Progenitor cell of endocrine pancreas (in vitro differentiated cells): Measurements from ENCODE around the gene SOD3. TPM values are rescaled to one million over a fixed set of nuclear protein-coding genes. Genes with fewer than 3 reads are reported as not detected.

Experiments used
- DNase-seq: peaks from one replicate; pipeline ENCODE4 v3.0.0; 2021; ENCODE audit warnings: low spot score; ENCODE audit not compliant: unreplicated experiment
- H3K27ac Mint-ChIP-seq: 2 replicates; pipeline ENCODE4 v1.8.0; 2021; ENCODE audit warnings: mild to moderate bottlenecking, moderate library complexity, mixed read lengths
- H3K27me3 Mint-ChIP-seq: 2 replicates; pipeline ENCODE4 v1.8.0; 2021; ENCODE audit warnings: mixed read lengths
- H3K36me3 Mint-ChIP-seq: 2 replicates; pipeline ENCODE4 v1.8.0; 2022; ENCODE audit warnings: mixed read lengths; ENCODE audit not compliant: insufficient read depth
- H3K4me1 Mint-ChIP-seq: 2 replicates; pipeline ENCODE4 v1.8.0; 2021; ENCODE audit warnings: low read depth, mixed read lengths
- H3K4me3 Mint-ChIP-seq: 2 replicates; pipeline ENCODE4 v1.8.0; 2021; ENCODE audit warnings: low read depth, mild to moderate bottlenecking, moderate library complexity, mixed read lengths
- H3K9me3 Mint-ChIP-seq: 2 replicates; pipeline ENCODE4 v1.8.0; 2021; ENCODE audit warnings: low read depth, mixed read lengths
- total RNA-seq: library from RNA; stranded (reverse); gene quantifications from 2 replicates; pipeline ENCODE4 v1.2.1, GENCODE V29; 2021
- TF ChIP-seq, protein P1 (sequence below): fragments of 200-600 bp; sonication (generic); IDR thresholded peaks from one replicate; pipeline ENCODE4 v1.5.0; 2021; ENCODE audit warnings: antibody characterized with exemption, mild to moderate bottlenecking; ENCODE audit not compliant: unreplicated experiment

SOD3 gene
- total RNA-seq, 1 donor from 2014 or later = 6.2 TPM

DNA sequence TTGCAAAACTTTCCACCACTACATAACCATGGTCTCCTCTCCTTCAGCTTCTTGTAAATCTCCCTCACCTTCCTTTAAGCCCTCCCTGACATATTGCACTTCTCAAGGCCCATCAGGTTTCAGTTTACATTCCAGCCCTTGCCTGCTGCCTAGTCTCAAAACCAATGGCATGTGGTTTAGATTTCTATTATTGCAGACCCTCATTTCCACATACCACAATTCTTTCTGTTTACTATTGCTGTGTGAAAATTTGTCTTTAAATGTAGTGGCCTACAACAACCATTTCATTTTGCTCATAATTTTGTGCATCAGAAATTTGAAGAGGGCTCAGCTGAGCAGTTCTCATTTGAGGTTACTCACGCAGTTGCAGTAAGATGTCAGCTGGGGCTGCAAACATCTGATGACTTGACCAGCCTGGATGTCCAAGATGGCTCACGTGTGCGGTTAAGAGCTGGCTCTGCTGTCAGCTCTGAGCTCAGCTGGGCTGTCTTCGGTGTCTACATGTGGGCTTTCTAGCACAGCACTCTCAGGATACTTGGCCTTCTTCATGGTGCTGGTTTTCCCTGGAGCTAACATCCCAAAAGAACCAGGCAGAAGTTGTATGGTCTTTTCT, 29.9 kb upstream of the SOD3 start:
- no peak overlapping the region for H3K27ac Mint-ChIP-seq
- no peaks in the 10 kb centered on the region for H3K9me3 Mint-ChIP-seq
- peaks cover 4% of the 10 kb centered on the region for H3K27me3 Mint-ChIP-seq

DNA sequence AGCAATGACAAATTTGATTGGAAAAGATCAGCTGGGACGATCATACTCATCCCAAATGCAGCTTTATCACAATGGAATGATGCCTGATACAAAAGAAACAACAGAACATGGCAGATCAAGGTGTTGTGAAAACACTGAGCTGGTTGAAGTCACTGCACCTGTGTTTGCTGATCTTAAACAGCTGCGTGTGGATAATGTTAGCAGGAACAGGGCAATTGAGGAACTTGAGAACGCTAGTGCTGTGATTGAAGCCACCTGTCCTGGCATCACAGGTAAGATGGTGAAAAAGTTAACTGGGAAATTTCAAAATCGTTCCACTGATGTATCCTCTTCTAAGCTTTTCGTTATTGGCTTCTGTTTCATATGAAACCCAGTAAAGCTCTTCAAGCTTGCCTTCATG, 27.4 kb upstream of the SOD3 start:
- H3K9me3 Mint-ChIP-seq = peaks cover 4% of the 10 kb centered on the region
- TF ChIP-seq, protein P1, sequence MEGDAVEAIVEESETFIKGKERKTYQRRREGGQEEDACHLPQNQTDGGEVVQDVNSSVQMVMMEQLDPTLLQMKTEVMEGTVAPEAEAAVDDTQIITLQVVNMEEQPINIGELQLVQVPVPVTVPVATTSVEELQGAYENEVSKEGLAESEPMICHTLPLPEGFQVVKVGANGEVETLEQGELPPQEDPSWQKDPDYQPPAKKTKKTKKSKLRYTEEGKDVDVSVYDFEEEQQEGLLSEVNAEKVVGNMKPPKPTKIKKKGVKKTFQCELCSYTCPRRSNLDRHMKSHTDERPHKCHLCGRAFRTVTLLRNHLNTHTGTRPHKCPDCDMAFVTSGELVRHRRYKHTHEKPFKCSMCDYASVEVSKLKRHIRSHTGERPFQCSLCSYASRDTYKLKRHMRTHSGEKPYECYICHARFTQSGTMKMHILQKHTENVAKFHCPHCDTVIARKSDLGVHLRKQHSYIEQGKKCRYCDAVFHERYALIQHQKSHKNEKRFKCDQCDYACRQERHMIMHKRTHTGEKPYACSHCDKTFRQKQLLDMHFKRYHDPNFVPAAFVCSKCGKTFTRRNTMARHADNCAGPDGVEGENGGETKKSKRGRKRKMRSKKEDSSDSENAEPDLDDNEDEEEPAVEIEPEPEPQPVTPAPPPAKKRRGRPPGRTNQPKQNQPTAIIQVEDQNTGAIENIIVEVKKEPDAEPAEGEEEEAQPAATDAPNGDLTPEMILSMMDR = no peak
- DNase-seq = no peak
- peaks cover 2% of the 10 kb centered on the region for H3K4me1 Mint-ChIP-seq
- no peak overlapping the region for H3K27ac Mint-ChIP-seq
- H3K4me3 Mint-ChIP-seq = no peak overlapping the region
- H3K36me3 Mint-ChIP-seq = no peaks in the 10 kb centered on the region
- peaks cover 8% of the 10 kb centered on the region for H3K27me3 Mint-ChIP-seq

More for the DNA sequence above, 29.9 kb upstream of the SOD3 start:
- H3K4me1 Mint-ChIP-seq = peaks cover 2% of the 10 kb centered on the region
- no peak for DNase-seq
- TF ChIP-seq, protein P1 = no peak
- no peak overlapping the region for H3K4me3 Mint-ChIP-seq
- no peaks in the 10 kb centered on the region for H3K36me3 Mint-ChIP-seq

DNA sequence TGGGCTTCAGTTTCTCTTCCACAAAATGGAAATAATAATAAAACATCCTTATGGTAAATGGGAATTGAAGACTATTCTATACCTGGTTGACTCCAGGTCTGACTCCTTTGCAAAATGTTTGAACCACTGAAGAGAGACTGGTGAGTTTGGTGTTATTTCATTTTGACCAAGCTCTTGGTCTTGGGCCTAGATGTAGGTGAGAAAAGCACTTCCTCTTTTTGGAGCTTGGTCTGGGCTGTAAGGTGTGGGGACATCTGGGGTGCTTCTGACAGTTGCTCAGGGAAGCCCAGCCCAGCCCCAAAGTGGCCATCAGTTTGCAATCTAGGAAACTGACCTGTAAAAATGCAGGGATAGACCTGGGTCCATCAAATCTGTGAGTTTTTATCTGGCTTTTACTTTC, 26.8 kb upstream of the SOD3 start:
- H3K4me1 Mint-ChIP-seq = peaks cover 2% of the 10 kb centered on the region
- H3K36me3 Mint-ChIP-seq = no peaks in the 10 kb centered on the region
- TF ChIP-seq, protein P1 = no peak
- peaks cover 8% of the 10 kb centered on the region for H3K27me3 Mint-ChIP-seq
- H3K27ac Mint-ChIP-seq = no peak overlapping the region
- peaks cover 4% of the 10 kb centered on the region for H3K9me3 Mint-ChIP-seq
- DNase-seq = no peak
- no peak overlapping the region for H3K4me3 Mint-ChIP-seq

DNA sequence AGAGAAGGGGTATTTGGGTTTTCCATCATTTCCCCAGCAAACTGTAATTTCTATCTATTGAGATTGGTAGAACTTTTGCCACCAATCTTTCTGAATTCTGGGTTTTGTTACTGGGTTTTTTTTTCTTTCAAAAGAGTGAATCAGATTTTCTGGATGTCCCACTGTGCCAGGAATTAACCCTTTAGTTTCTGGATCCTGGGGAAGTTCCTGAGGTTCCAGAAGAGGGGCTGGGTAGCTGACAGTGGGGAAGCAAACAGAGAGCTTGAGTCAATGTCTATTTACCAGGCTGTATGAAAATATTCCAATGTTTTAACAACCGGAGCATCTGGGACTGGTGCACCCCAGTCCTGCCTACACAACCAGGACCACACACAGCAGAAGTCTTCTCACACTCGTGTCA, 25.8 kb upstream of the SOD3 start:
- H3K4me1 Mint-ChIP-seq = peaks cover 2% of the 10 kb centered on the region
- DNase-seq = no peak
- peaks cover 8% of the 10 kb centered on the region for H3K27me3 Mint-ChIP-seq
- H3K9me3 Mint-ChIP-seq = peaks cover 4% of the 10 kb centered on the region
- H3K4me3 Mint-ChIP-seq = no peak overlapping the region
- TF ChIP-seq, protein P1 = no peak
- H3K27ac Mint-ChIP-seq = no peak overlapping the region
- no peaks in the 10 kb centered on the region for H3K36me3 Mint-ChIP-seq

DNA sequence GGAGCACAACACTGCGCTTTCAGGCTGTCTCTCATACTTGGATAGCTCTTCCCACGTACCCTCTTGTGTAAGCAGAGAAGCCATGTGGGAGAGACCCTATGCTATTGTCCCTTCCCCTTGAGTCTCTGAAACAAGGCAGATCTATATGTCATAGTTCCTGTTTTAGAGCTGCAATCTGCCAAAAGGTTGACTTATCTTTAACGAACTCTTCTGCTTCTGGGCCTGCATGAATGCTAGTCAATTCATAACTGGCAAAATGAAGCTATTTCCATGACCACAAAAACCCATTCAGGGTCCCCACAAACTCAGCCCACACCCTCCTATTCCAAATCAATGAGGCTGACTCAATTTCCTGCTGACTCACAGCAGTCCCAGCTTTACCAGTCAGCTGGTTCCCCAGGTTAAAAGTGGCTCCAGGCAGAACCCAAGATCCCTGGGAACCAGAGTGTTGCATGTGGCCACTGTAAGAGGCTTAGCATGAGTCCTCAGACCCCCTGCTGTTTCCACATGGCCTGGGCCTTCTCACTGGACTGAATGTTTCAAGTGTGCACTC, 25.3 kb upstream of the SOD3 start:
- H3K4me3 Mint-ChIP-seq = no peak overlapping the region
- DNase-seq = no peak
- no peak overlapping the region for H3K27ac Mint-ChIP-seq

More for the DNA sequence above, 25.3 kb upstream of the SOD3 start:
- H3K9me3 Mint-ChIP-seq = peaks cover 4% of the 10 kb centered on the region
- H3K27me3 Mint-ChIP-seq = peaks cover 8% of the 10 kb centered on the region
- H3K4me1 Mint-ChIP-seq = peaks cover 4% of the 10 kb centered on the region
- TF ChIP-seq, protein P1 = no peak
- H3K36me3 Mint-ChIP-seq = no peaks in the 10 kb centered on the region
